Smooth muscle cell (in vitro differentiated cells): ENCODE results near the gene ELOVL6. TPM values are rescaled to one million over a fixed set of nuclear protein-coding genes. Genes with fewer than 3 reads are reported as not detected.
"Not testable (repeated sequence)": the region's sequence is repeated elsewhere in the genome, so short reads cannot be mapped to it uniquely, and the experiment has no call there.

Experiments used
- DNase-seq: peaks from one replicate; lab custom pipeline; 2025; ENCODE audit not compliant: unreplicated experiment; lab: John Stamatoyannopoulos, UW
- H2AFZ ChIP-seq: fragments of 200-600 bp; sonication (generic); 2 replicates; pipeline ENCODE4 v1.6.0; 2016; ENCODE audit warnings: antibody characterized with exemption, low read depth, mild to moderate bottlenecking
- H3F3A ChIP-seq: fragments of 200-600 bp; sonication (generic); 2 replicates; pipeline ENCODE4 v1.6.0; 2017; ENCODE audit warnings: antibody characterized with exemption, low read depth
- H3K27ac ChIP-seq: fragments of 200-600 bp; sonication (generic); 2 replicates; pipeline ENCODE4 v1.5.1; 2016; ENCODE audit warnings: low read depth, mild to moderate bottlenecking
- H3K27me3 ChIP-seq: fragments of 200-600 bp; sonication (generic); 2 replicates; pipeline ENCODE4 v1.6.1; 2016; ENCODE audit warnings: low read depth, mild to moderate bottlenecking
- H3K36me3 ChIP-seq: fragments of 200-600 bp; sonication (generic); 2 replicates; pipeline ENCODE4 v1.5.1; 2016; ENCODE audit warnings: low read depth
- H3K4me1 ChIP-seq: fragments of 200-600 bp; sonication (generic); 2 replicates; pipeline ENCODE4 v1.5.1; 2016; ENCODE audit warnings: low read depth
- H3K4me2 ChIP-seq: fragments of 200-600 bp; sonication (generic); 2 replicates; pipeline ENCODE4 v1.6.0; 2016; ENCODE audit warnings: mild to moderate bottlenecking
- H3K4me3 ChIP-seq: fragments of 200-600 bp; sonication (generic); 2 replicates; pipeline ENCODE4 v1.5.1; 2016; ENCODE audit warnings: mild to moderate bottlenecking
- H3K79me2 ChIP-seq: fragments of 200-600 bp; sonication (generic); 2 replicates; pipeline ENCODE4 v1.6.0; 2016; ENCODE audit warnings: low read depth, mild to moderate bottlenecking
- H3K9ac ChIP-seq: fragments of 200-600 bp; sonication (generic); 2 replicates; pipeline ENCODE4 v1.6.0; 2016; ENCODE audit warnings: low read depth
- H3K9me3 ChIP-seq: fragments of 200-600 bp; sonication (generic); replicated peaks from 2 replicates; pipeline ENCODE4 v1.5.1; 2016; ENCODE audit warnings: low read depth
- H4K20me1 ChIP-seq: fragments of 200-600 bp; sonication (generic); 2 replicates; pipeline ENCODE4 v1.6.0; 2016; ENCODE audit warnings: low read depth
- CTCF ChIP-seq: fragments of 200-600 bp; sonication (generic); IDR thresholded peaks from 2 replicates; pipeline ENCODE4 v1.5.1; 2017; ENCODE audit warnings: borderline replicate concordance, mild to moderate bottlenecking, antibody characterized with exemption; ENCODE audit not compliant: insufficient read depth, poor library complexity, severe bottlenecking
- WGBS: methylation state at CpG from one replicate; pipeline ENCODE4 v1.1.7; 2016; ENCODE audit warnings: low lambda C conversion rate; 5-methylcytosine and 5-hydroxymethylcytosine counted together
- polyA plus RNA-seq: library from polyadenylated mRNA; unstranded; fragments of >200 nt; fragmentation: Nextera tagmentation; extraction: Ambion mirVana; gene quantifications from 2 replicates; pipeline ENCODE4 v1.2.1, GENCODE V29; 2016
- total RNA-seq: library from RNA; depleted of rRNA; stranded (reverse); fragments of >200 nt; gene quantifications from 2 replicates; pipeline ENCODE4 v1.2.3, GENCODE V29; 2014

Gene ELOVL6
- total and polyA plus RNA-seq, 2 experiments from 2014 or later = 7.8 to 11.6 TPM

GRCh38 chr4:110196206-110196870 is 2.1 kb downstream of the ELOVL6 start:
- peaks cover 14% of the 10 kb centered on the region for H3F3A ChIP-seq
- H3K27ac ChIP-seq = peak overlapping the region; percentile 88
- H3K36me3 ChIP-seq = no peaks in the 10 kb centered on the region
- no peak for TF ChIP-seq CTCF
- H3K4me2 ChIP-seq = peak overlapping the region; percentile 99
- peak overlapping the region; percentile 31 for H3K9ac ChIP-seq
- no peaks in the 10 kb centered on the region for H3K27me3 ChIP-seq
- H3K4me1 ChIP-seq = peaks cover 27% of the 10 kb centered on the region
- H3K4me3 ChIP-seq = peak overlapping the region; percentile 89
- peaks cover 18% of the 10 kb centered on the region for H3K79me2 ChIP-seq
- WGBS = 2% methylated on average over 50 of the region's 58 CpGs
- H4K20me1 ChIP-seq = no peaks in the 10 kb centered on the region
- H2AFZ ChIP-seq = peak overlapping the region; percentile 96
- DNase-seq = peak; percentile 59
- no peaks in the 10 kb centered on the region for H3K9me3 ChIP-seq

GRCh38 chr4:110195561-110196205 is 2.7 kb downstream of the ELOVL6 start:
- no peak for DNase-seq
- H3K9ac ChIP-seq = no peak overlapping the region
- no peak for TF ChIP-seq CTCF
- H3K36me3 ChIP-seq = no peaks in the 10 kb centered on the region
- peaks cover 27% of the 10 kb centered on the region for H3K4me1 ChIP-seq
- H3K27ac ChIP-seq = peak overlapping the region; percentile 88
- H2AFZ ChIP-seq = peak overlapping the region; percentile 96
- peaks cover 14% of the 10 kb centered on the region for H3F3A ChIP-seq
- no peaks in the 10 kb centered on the region for H4K20me1 ChIP-seq
- WGBS = 11% methylated on average over 11 of the region's 11 CpGs
- no peaks in the 10 kb centered on the region for H3K9me3 ChIP-seq
- H3K4me2 ChIP-seq = peak overlapping the region; percentile 99
- peaks cover 24% of the 10 kb centered on the region for H3K79me2 ChIP-seq
- H3K27me3 ChIP-seq = no peaks in the 10 kb centered on the region
- peak overlapping the region; percentile 89 for H3K4me3 ChIP-seq

- Histone ChIP-seq H3K79me2 (peaks cover 37% of the 10 kb centered on the region), H3K27me3 (no peaks in the 10 kb centered on the region), H3K4me2 (peak overlapping the region; percentile 79), H3F3A (peaks cover 11% of the 10 kb centered on the region), H3K27ac (peak overlapping the region; percentile 88), H3K9me3 (no peaks in the 10 kb centered on the region), H3K4me3 (peak overlapping the region; percentile 23), H3K4me1 (peaks cover 22% of the 10 kb centered on the region), H2AFZ (peak overlapping the region; percentile 67), H4K20me1 (no peaks in the 10 kb centered on the region), H3K9ac (peak overlapping the region; percentile 13), H3K36me3 (no peaks in the 10 kb centered on the region)
- WGBS = 45% methylated on average over 8 of the region's 8 CpGs
- peak; percentile 12 for DNase-seq
- no peak for TF ChIP-seq CTCF
Measured at GRCh38 chr4:110193822-110194761, 4.3 kb downstream of the ELOVL6 start.

- H3K9ac ChIP-seq = peak overlapping the region; percentile 9
- 62% methylated on average over 7 of the region's 7 CpGs for WGBS
- not testable (repeated sequence) for H3K9me3 ChIP-seq, H3K27me3 ChIP-seq, H4K20me1 ChIP-seq, H3F3A ChIP-seq, H3K36me3 ChIP-seq, DNase-seq
- H2AFZ ChIP-seq = peak overlapping the region; percentile 57
- peak overlapping the region; percentile 79 for H3K4me2 ChIP-seq
- H3K4me3 ChIP-seq = peak overlapping the region; percentile 23
- H3K27ac ChIP-seq = peak overlapping the region; percentile 88
- peaks cover 19% of the 10 kb centered on the region for H3K4me1 ChIP-seq
- H3K79me2 ChIP-seq = peaks cover 37% of the 10 kb centered on the region
Measured at GRCh38 chr4:110193287-110193686, 5.1 kb downstream of the ELOVL6 start.
